HepG2 (cell line): ENCODE measurements around the gene CAPN12. TPM values are rescaled to one million over a fixed set of nuclear protein-coding genes. Genes with fewer than 3 reads are reported as not detected.

ENCODE experiments used
- CBX2 ChIP-seq, 2 experiments: fragments of 200-600 bp in 1 of 2; sonication (generic); formaldehyde crosslinking in 1 of 2; IDR thresholded peaks; 2 replicates each; pipeline versions ENCODE4 v1.7.0 to v1.8.1; 2018 to 2022; ENCODE audit warnings: low read depth in 2 of 2, low read length in 1 of 2, mild to moderate bottlenecking in 1 of 2, missing genetic modification reagents in 1 of 2
- GATAD2A ChIP-seq: IDR thresholded peaks from 2 replicates; pipeline ENCODE4 v1.6.1; 2016
- KAT7 ChIP-seq: IDR thresholded peaks from 2 replicates; pipeline ENCODE4 v1.6.1; 2018; ENCODE audit warnings: borderline replicate concordance, missing compliant biosample characterization
- POLR2AphosphoS5 ChIP-seq: IDR thresholded peaks from 2 replicates; pipeline ENCODE4 v1.6.1; 2012; ENCODE audit warnings: low read depth, low read length
- RAD21 ChIP-seq: fragments of 450-650 bp; formaldehyde crosslinking; IDR thresholded peaks from 2 replicates; pipeline ENCODE4 v1.5.0; 2020; ENCODE audit warnings: mild to moderate bottlenecking
- RNF2 ChIP-seq: fragments of 450-650 bp; conservative IDR thresholded peaks from 2 replicates; pipeline ENCODE4 v1.6.1; 2016; ENCODE audit warnings: low read depth
- SRSF1 ChIP-seq: fragments of 200-400 bp; formaldehyde crosslinking; optimal IDR thresholded peaks from 2 replicates; pipeline ENCODE3; 2017; ENCODE audit warnings: mild to moderate bottlenecking, low read depth, low read length, moderate library complexity
- ZFP62 ChIP-seq: sonication (generic); formaldehyde crosslinking; IDR thresholded peaks from 2 replicates; pipeline ENCODE4 v1.4.0; 2020; ENCODE audit warnings: missing genetic modification reagents
- ZNF10 ChIP-seq: sonication (generic); formaldehyde crosslinking; IDR thresholded peaks from 2 replicates; pipeline ENCODE4 v1.4.0; 2020; ENCODE audit warnings: mild to moderate bottlenecking, low read depth, missing genetic modification reagents, borderline replicate concordance
- ZNF143 ChIP-seq: sonication (generic); formaldehyde crosslinking; IDR thresholded peaks from 2 replicates; pipeline ENCODE4 v1.4.0; 2020; ENCODE audit warnings: missing genetic modification reagents
- ZNF160 ChIP-seq: sonication (generic); formaldehyde crosslinking; IDR thresholded peaks from 2 replicates; pipeline ENCODE4 v1.8.0; 2022; ENCODE audit warnings: mild to moderate bottlenecking, inconsistent platforms, missing genetic modification reagents
- ZNF282 ChIP-seq: fragments of 450-650 bp; IDR thresholded peaks from 2 replicates; pipeline ENCODE4 v1.6.1; 2018; ENCODE audit not compliant: partially characterized antibody
- ZNF3 ChIP-seq: IDR thresholded peaks from 2 replicates; pipeline ENCODE4 v1.7.0; 2017; ENCODE audit warnings: inconsistent platforms
- ZNF652 ChIP-seq: IDR thresholded peaks from 2 replicates; pipeline ENCODE4 v1.6.1; 2016; ENCODE audit warnings: low read depth, borderline replicate concordance
- ZNF737 ChIP-seq: sonication (generic); formaldehyde crosslinking; IDR thresholded peaks from 2 replicates; pipeline ENCODE4 v1.5.0; 2020; ENCODE audit warnings: missing genetic modification reagents, mild to moderate bottlenecking, borderline replicate concordance
- ZNF75D ChIP-seq: sonication (generic); formaldehyde crosslinking; IDR thresholded peaks from 2 replicates; pipeline ENCODE4 v1.8.1; 2023; ENCODE audit warnings: missing genetic modification reagents, mild to moderate bottlenecking, borderline replicate concordance
- ZNF788 ChIP-seq: sonication (generic); formaldehyde crosslinking; IDR thresholded peaks from 2 replicates; pipeline ENCODE4 v1.5.0; 2020; ENCODE audit warnings: mild to moderate bottlenecking, missing genetic modification reagents, borderline replicate concordance
- polyA plus RNA-seq, 8 experiments: library from polyadenylated mRNA; depleted of rRNA in 3 of 8; stranded (reverse) in 7 of 8; unstranded in 1 of 8; fragments of >200 nt; fragmentation: Illumina TruSeq in 4 of 8; extraction: Trizol in 4 of 8; gene quantifications; 2 replicates each; pipeline versions ENCODE4 v1.2.1 to v1.2.3, GENCODE V29; 2011 to 2016; ENCODE audit warnings: low read depth in 4 of 8, missing spikeins in 1 of 8, mixed read lengths in 1 of 8; ENCODE audit not compliant: insufficient read depth in 1 of 8
- total RNA-seq, 5 experiments: library from RNA; depleted of rRNA; stranded (reverse); fragments of >200 nt; fragmentation: Illumina TruSeq; extraction: Trizol; gene quantifications; 2 replicates each; pipeline ENCODE4 v1.2.3, GENCODE V29; 2016; ENCODE audit warnings: low read depth in 1 of 5
- TF ChIP-seq, protein P1 (sequence below): IDR thresholded peaks from 2 replicates; pipeline ENCODE4 v1.6.1; 2016; ENCODE audit warnings: mild to moderate bottlenecking
- TF ChIP-seq, protein P2 (sequence below): sonication (generic); formaldehyde crosslinking; IDR thresholded peaks from 2 replicates; pipeline ENCODE4 v1.4.0; 2020; ENCODE audit warnings: missing genetic modification reagents
- TF ChIP-seq, protein P3 (sequence below): sonication (generic); formaldehyde crosslinking; IDR thresholded peaks from 2 replicates; pipeline ENCODE4 v1.4.0; 2020; ENCODE audit warnings: mild to moderate bottlenecking, missing genetic modification reagents, borderline replicate concordance
- TF ChIP-seq, protein P4 (sequence below): sonication (generic); formaldehyde crosslinking; IDR thresholded peaks from 2 replicates; pipeline ENCODE4 v1.4.0; 2020; ENCODE audit warnings: missing genetic modification reagents, mild to moderate bottlenecking, borderline replicate concordance

Gene CAPN12
- total and polyA plus RNA-seq, 2 of the 13 experiments (the other 11 are each of a cell fraction or from before 2014, with no cell fraction given), result 1.6 to 13.6 TPM

GRCh38 chr19:38784224-38784623 lies 40.0 kb upstream of the CAPN12 start (continued):
- TF ChIP-seq ZFP62 (CRISPR knock-in tag), result no peak
- TF ChIP-seq, protein P1, sequence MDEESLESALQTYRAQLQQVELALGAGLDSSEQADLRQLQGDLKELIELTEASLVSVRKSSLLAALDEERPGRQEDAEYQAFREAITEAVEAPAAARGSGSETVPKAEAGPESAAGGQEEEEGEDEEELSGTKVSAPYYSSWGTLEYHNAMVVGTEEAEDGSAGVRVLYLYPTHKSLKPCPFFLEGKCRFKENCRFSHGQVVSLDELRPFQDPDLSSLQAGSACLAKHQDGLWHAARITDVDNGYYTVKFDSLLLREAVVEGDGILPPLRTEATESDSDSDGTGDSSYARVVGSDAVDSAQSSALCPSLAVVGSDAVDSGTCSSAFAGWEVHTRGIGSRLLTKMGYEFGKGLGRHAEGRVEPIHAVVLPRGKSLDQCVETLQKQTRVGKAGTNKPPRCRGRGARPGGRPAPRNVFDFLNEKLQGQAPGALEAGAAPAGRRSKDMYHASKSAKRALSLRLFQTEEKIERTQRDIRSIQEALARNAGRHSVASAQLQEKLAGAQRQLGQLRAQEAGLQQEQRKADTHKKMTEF, result peak; percentile 25; the same call in 1 of the 2 replicates
- TF ChIP-seq CBX2 (IDR thresholded peaks at IDR 0.05; ENCODE audit: low read depth, low read length), result no peak
- no peak for TF ChIP-seq CBX2 (CRISPR knock-in tag; IDR thresholded peaks at IDR 0.05; ENCODE audit: low read depth)
- TF ChIP-seq, protein P2, sequence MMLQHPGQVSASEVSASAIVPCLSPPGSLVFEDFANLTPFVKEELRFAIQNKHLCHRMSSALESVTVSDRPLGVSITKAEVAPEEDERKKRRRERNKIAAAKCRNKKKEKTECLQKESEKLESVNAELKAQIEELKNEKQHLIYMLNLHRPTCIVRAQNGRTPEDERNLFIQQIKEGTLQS (CRISPR knock-in tag), result peak; percentile 66
- TF ChIP-seq SRSF1, result no peak
- no peak for TF ChIP-seq ZNF10 (CRISPR knock-in tag)
- no peak for TF ChIP-seq RNF2
- TF ChIP-seq ZNF282, result no peak
- no peak for TF ChIP-seq ZNF75D (CRISPR knock-in tag)
- TF ChIP-seq ZNF788, result no peak
- no peak for TF ChIP-seq ZNF3 (CRISPR knock-in tag)
- TF ChIP-seq ZNF160 (CRISPR knock-in tag), result no peak
- TF ChIP-seq POLR2AphosphoS5, result no peak
- TF ChIP-seq, protein P3, sequence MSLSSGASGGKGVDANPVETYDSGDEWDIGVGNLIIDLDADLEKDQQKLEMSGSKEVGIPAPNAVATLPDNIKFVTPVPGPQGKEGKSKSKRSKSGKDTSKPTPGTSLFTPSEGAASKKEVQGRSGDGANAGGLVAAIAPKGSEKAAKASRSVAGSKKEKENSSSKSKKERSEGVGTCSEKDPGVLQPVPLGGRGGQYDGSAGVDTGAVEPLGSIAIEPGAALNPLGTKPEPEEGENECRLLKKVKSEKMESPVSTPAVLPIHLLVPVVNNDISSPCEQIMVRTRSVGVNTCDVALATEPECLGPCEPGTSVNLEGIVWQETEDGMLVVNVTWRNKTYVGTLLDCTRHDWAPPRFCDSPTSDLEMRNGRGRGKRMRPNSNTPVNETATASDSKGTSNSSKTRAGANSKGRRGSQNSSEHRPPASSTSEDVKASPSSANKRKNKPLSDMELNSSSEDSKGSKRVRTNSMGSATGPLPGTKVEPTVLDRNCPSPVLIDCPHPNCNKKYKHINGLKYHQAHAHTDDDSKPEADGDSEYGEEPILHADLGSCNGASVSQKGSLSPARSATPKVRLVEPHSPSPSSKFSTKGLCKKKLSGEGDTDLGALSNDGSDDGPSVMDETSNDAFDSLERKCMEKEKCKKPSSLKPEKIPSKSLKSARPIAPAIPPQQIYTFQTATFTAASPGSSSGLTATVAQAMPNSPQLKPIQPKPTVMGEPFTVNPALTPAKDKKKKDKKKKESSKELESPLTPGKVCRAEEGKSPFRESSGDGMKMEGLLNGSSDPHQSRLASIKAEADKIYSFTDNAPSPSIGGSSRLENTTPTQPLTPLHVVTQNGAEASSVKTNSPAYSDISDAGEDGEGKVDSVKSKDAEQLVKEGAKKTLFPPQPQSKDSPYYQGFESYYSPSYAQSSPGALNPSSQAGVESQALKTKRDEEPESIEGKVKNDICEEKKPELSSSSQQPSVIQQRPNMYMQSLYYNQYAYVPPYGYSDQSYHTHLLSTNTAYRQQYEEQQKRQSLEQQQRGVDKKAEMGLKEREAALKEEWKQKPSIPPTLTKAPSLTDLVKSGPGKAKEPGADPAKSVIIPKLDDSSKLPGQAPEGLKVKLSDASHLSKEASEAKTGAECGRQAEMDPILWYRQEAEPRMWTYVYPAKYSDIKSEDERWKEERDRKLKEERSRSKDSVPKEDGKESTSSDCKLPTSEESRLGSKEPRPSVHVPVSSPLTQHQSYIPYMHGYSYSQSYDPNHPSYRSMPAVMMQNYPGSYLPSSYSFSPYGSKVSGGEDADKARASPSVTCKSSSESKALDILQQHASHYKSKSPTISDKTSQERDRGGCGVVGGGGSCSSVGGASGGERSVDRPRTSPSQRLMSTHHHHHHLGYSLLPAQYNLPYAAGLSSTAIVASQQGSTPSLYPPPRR (CRISPR knock-in tag), result no peak
- TF ChIP-seq ZNF737 (CRISPR knock-in tag), result no peak
- peak; percentile 49 for TF ChIP-seq GATAD2A (CRISPR knock-in tag)
- no peak for TF ChIP-seq ZNF652 (CRISPR knock-in tag)
- TF ChIP-seq ZNF143, result no peak
- no peak for TF ChIP-seq RAD21 (CRISPR knock-in tag)
- no peak for TF ChIP-seq KAT7 (CRISPR knock-in tag)
- TF ChIP-seq, protein P4, sequence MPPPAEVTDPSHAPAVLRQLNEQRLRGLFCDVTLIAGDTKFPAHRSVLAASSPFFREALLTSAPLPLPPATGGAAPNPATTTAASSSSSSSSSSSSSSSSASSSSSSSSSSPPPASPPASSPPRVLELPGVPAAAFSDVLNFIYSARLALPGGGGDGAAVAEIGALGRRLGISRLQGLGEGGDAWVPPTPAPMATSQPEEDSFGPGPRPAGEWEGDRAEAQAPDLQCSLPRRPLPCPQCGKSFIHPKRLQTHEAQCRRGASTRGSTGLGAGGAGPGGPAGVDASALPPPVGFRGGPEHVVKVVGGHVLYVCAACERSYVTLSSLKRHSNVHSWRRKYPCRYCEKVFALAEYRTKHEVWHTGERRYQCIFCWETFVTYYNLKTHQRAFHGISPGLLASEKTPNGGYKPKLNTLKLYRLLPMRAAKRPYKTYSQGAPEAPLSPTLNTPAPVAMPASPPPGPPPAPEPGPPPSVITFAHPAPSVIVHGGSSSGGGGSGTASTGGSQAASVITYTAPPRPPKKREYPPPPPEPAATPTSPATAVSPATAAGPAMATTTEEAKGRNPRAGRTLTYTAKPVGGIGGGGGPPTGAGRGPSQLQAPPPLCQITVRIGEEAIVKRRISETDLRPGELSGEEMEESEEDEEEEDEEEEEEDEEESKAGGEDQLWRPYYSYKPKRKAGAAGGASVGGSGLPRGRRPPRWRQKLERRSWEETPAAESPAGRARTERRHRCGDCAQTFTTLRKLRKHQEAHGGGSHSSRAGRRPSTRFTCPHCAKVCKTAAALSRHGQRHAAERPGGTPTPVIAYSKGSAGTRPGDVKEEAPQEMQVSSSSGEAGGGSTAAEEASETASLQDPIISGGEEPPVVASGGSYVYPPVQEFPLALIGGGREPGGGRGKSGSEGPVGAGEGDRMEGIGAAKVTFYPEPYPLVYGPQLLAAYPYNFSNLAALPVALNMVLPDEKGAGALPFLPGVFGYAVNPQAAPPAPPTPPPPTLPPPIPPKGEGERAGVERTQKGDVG (CRISPR knock-in tag), result no peak
